Tibial nerve (tissue), 4 donors: ENCODE measurements around the gene ST8SIA4. TPM values are rescaled to one million over a fixed set of nuclear protein-coding genes. Genes with fewer than 3 reads are reported as not detected.

Experiments used
- DNase-seq, 2 donors: peaks; one replicate each; pipeline ENCODE4 v3.0.0-alpha.2; 2019; ENCODE audit warnings: low spot score in 2 of 2
- H3K27ac ChIP-seq, 4 donors: fragments of 200-600 bp; sonication (generic) in 3 of 4; one replicate each; pipeline ENCODE4 v1.5.1; 2017 to 2019; ENCODE audit warnings: mild to moderate bottlenecking in 1 of 4
- H3K27me3 ChIP-seq, 2 donors: fragments of 200-600 bp; sonication (generic) in 1 of 2; one replicate each; pipeline versions ENCODE4 v1.5.1 to v1.6.0; 2017 to 2019
- H3K36me3 ChIP-seq, 3 donors: fragments of 200-600 bp; sonication (generic); one replicate each; pipeline ENCODE4 v1.5.1; 2018 to 2019
- H3K4me1 ChIP-seq, 4 donors: fragments of 200-600 bp; sonication (generic) in 3 of 4; one replicate each; pipeline ENCODE4 v1.5.1; 2017 to 2019
- H3K4me3 ChIP-seq, 4 donors: fragments of 200-600 bp; sonication (generic) in 3 of 4; one replicate each; pipeline ENCODE4 v1.5.1; 2017 to 2019; ENCODE audit warnings: mild to moderate bottlenecking in 1 of 4, moderate library complexity in 1 of 4
- H3K9me3 ChIP-seq, 4 donors: fragments of 200-600 bp; sonication (generic) in 3 of 4; one replicate each; pipeline ENCODE4 v1.5.1; 2017 to 2019
- CTCF ChIP-seq, 5 experiments: fragments of 200-600 bp in 3 of 5; fragments of 450-650 bp in 2 of 5; sonication (generic) in 3 of 5; IDR thresholded peaks; one replicate each; pipeline ENCODE4 v1.5.1; 2016 to 2019; ENCODE audit warnings: antibody characterized with exemption in 5 of 5, mild to moderate bottlenecking in 3 of 5, moderate library complexity in 2 of 5
- EP300 ChIP-seq, 2 donors: sonication (generic); formaldehyde crosslinking; IDR thresholded peaks; one replicate each; pipeline ENCODE4 v1.6.1; 2017; ENCODE audit warnings: antibody characterized with exemption in 2 of 2, mild to moderate bottlenecking in 1 of 2
- POLR2A ChIP-seq, 2 donors: fragments of 450-650 bp; IDR thresholded peaks; one replicate each; pipeline ENCODE4 v1.6.1; 2017; ENCODE audit warnings: antibody characterized with exemption in 2 of 2, mild to moderate bottlenecking in 2 of 2, moderate library complexity in 2 of 2
- WGBS, 2 donors: methylation state at CpG; one replicate each; pipeline ENCODE4 v1.1.5; 2018; 5-methylcytosine and 5-hydroxymethylcytosine counted together
- total RNA-seq, 4 donors: library from RNA; depleted of rRNA; stranded (reverse); fragments of >200 nt; gene quantifications; one replicate each; pipeline ENCODE4 v1.1.0, GENCODE V29; 2016

Gene ST8SIA4
- 1 to 10 TPM; 1.8 to 5.7 (median 3.5) TPM for total RNA-seq

- H3K36me3 ChIP-seq = no peaks in the 10 kb centered on the region
- no peak for TF ChIP-seq CTCF (IDR thresholded peaks at IDR 0.05)
- peak in 1 of 2 donors; percentile 52 for TF ChIP-seq EP300 (IDR thresholded peaks at IDR 0.05)
- peak in 1 of 2 donors; percentile 59 for TF ChIP-seq POLR2A (IDR thresholded peaks at IDR 0.05)
- peaks cover 0 to 27% (median 1%) of the 10 kb centered on the region in 4 donors for H3K4me1 ChIP-seq
- H3K27ac ChIP-seq = peak within 1 kb of the TSS in 3 of 4 donors; percentile 79 to 84 (median 80)
- peak; percentile 70 to 75 for DNase-seq
- peaks cover 0 to 5% of the 10 kb centered on the region in 2 donors for H3K27me3 ChIP-seq
- peak within 1 kb of the TSS; percentile 27 to 63 (median 42) for H3K4me3 ChIP-seq
- 1 to 2% methylated on average over 36 to 38 of the region's 43 CpGs for WGBS, 2 donors
- H3K9me3 ChIP-seq = no peaks in the 10 kb centered on the region
Measured at GRCh38 chr5:100903039-100903887, at the start of gene ST8SIA4. TSS of gene ST8SIA4 (minus strand) at chr5:100903282. CDS start at chr5:100902955, 327 bp downstream.

GRCh38 chr5:100950985-100951384, 47.9 kb upstream of the ST8SIA4 start:
- 52 to 54% methylated on average over 4 of the region's 4 CpGs for WGBS, 2 donors
- no peaks in the 10 kb centered on the region for H3K27me3 ChIP-seq
- H3K4me3 ChIP-seq = no peak overlapping the region
- H3K4me1 ChIP-seq = no peaks in the 10 kb centered on the region
- no peak overlapping the region for H3K27ac ChIP-seq
- peaks cover 0 to 6% (median 0%) of the 10 kb centered on the region in 4 donors for H3K9me3 ChIP-seq
- no peak for TF ChIP-seq CTCF (IDR thresholded peaks at IDR 0.05)
- TF ChIP-seq EP300 (IDR thresholded peaks at IDR 0.05) = no peak
- no peak for TF ChIP-seq POLR2A (IDR thresholded peaks at IDR 0.05)
- DNase-seq = peak in 1 of 2 donors; percentile 5
- no peaks in the 10 kb centered on the region for H3K36me3 ChIP-seq

- H3K9me3 ChIP-seq = peaks cover 0 to 8% (median 0%) of the 10 kb centered on the region in 4 donors
- no peak overlapping the region for H3K27ac ChIP-seq
- TF ChIP-seq EP300 (IDR thresholded peaks at IDR 0.05) = no peak
- no peak for TF ChIP-seq POLR2A (IDR thresholded peaks at IDR 0.05)
- TF ChIP-seq CTCF (IDR thresholded peaks at IDR 0.05) = no peak
- H3K36me3 ChIP-seq = no peaks in the 10 kb centered on the region
- H3K27me3 ChIP-seq = no peaks in the 10 kb centered on the region
- 92 to 97% methylated on average over 2 of the region's 2 CpGs for WGBS, 2 donors
- no peak for DNase-seq
- no peaks in the 10 kb centered on the region for H3K4me1 ChIP-seq
- no peak overlapping the region for H3K4me3 ChIP-seq
Measured at GRCh38 chr5:100913298-100913697, 10.2 kb upstream of the ST8SIA4 start.

- H3K4me3 ChIP-seq = no peak overlapping the region
- peaks cover 0 to 5% of the 10 kb centered on the region in 2 donors for H3K27me3 ChIP-seq
- DNase-seq = no peak
- no peak for TF ChIP-seq EP300 (IDR thresholded peaks at IDR 0.05)
- TF ChIP-seq POLR2A (IDR thresholded peaks at IDR 0.05) = no peak
- TF ChIP-seq CTCF (IDR thresholded peaks at IDR 0.05) = no peak
- H3K9me3 ChIP-seq = no peaks in the 10 kb centered on the region
- 92 to 93% methylated on average over 4 of the region's 4 CpGs for WGBS, 2 donors
- no peaks in the 10 kb centered on the region for H3K36me3 ChIP-seq
- H3K27ac ChIP-seq = no peak overlapping the region
- peaks cover 0 to 5% (median 1%) of the 10 kb centered on the region in 4 donors for H3K4me1 ChIP-seq
Measured at GRCh38 chr5:100909034-100909433, 6.0 kb upstream of the ST8SIA4 start.

GRCh38 chr5:100905259-100905914, 2.3 kb upstream of the ST8SIA4 start:
- no peak overlapping the region for H3K4me3 ChIP-seq
- TF ChIP-seq POLR2A (IDR thresholded peaks at IDR 0.05) = no peak
- no peak for TF ChIP-seq CTCF (IDR thresholded peaks at IDR 0.05)
- TF ChIP-seq EP300 (IDR thresholded peaks at IDR 0.05) = no peak
- no peaks in the 10 kb centered on the region for H3K36me3 ChIP-seq
- no peaks in the 10 kb centered on the region for H3K9me3 ChIP-seq
- H3K27me3 ChIP-seq = peaks cover 0 to 5% of the 10 kb centered on the region in 2 donors
- no peak for DNase-seq
- peaks cover 0 to 18% (median 1%) of the 10 kb centered on the region in 4 donors for H3K4me1 ChIP-seq
- H3K27ac ChIP-seq = peak overlapping the region in 1 of 4 donors; percentile 32
- WGBS, 2 donors = 78 to 81% methylated on average over 6 of the region's 6 CpGs
